ENCODE results near the gene RHBDF1. TPM values are rescaled to one million over a fixed set of nuclear protein-coding genes. Genes with fewer than 3 reads are reported as not detected.
A peak's percentile ranks its signal among the peaks of the same experiment; 100 is the strongest.

Gene RHBDF1
- total and polyA plus RNA-seq, 2 donors (not counting 1 experiment from before 2014, with no cell fraction given) = 40.5 to 53.8 TPM

GRCh38 chr16:86483-86952 is 14.1 kb upstream of the RHBDF1 start:
- Histone ChIP-seq H3K27ac (ENCODE audit: insufficient read depth, low read length) (peak overlapping the region; percentile 23), H3K4me2 (ENCODE audit: extremely low read depth, insufficient read depth, low read length) (no peak overlapping the region), H3K9me3 (ENCODE audit: control insufficient read depth, insufficient read depth, low read depth, low read length) (no peaks in the 10 kb centered on the region), H3K36me3 (ENCODE audit: control insufficient read depth, insufficient read depth, low read length) (peaks cover 46% of the 10 kb centered on the region), H3K4me1 (ENCODE audit: control insufficient read depth, extremely low read depth, insufficient read depth, low read length) (peaks cover 27% of the 10 kb centered on the region), H3K4me3 (replicated peaks in 1 of 4; ENCODE audit: control extremely low read depth in 1 of 4, insufficient read depth in 1 of 4, low read depth in 3 of 4, low read length in 4 of 4) (no peak overlapping the region), H3K79me2 (ENCODE audit: control insufficient read depth, insufficient read depth, low read length) (peaks cover 21% of the 10 kb centered on the region), H4K20me1 (ENCODE audit: control insufficient read depth, extremely low read depth, insufficient read depth, low read length) (no peaks in the 10 kb centered on the region), H3K27me3 (ENCODE audit: control insufficient read depth, insufficient read depth, low read length) (no peaks in the 10 kb centered on the region), H3K9ac (ENCODE audit: insufficient read depth, low read length) (no peak overlapping the region), H2AFZ (ENCODE audit: low read length) (no peak overlapping the region)
- TF ChIP-seq EZH2 (IDR thresholded peaks at IDR 0.05; ENCODE audit: low read length, missing control alignments) = no peak
- no peak for TF ChIP-seq CTCF (conservative IDR thresholded peaks at IDR 0.05 in 1 of 2, IDR thresholded peaks at IDR 0.05 in 1 of 2; ENCODE audit: low read depth in 1 of 2, low read length in 2 of 2)
- no peak for DNase-seq (ENCODE audit: low read depth in 2 of 2)

- TF ChIP-seq EZH2 (IDR thresholded peaks at IDR 0.05; ENCODE audit: low read length, missing control alignments) (no peak), CTCF (conservative IDR thresholded peaks at IDR 0.05 in 1 of 2, IDR thresholded peaks at IDR 0.05 in 1 of 2; ENCODE audit: low read depth in 1 of 2, low read length in 2 of 2) (no peak)
- no peaks in the 10 kb centered on the region for H4K20me1 ChIP-seq (ENCODE audit: control insufficient read depth, extremely low read depth, insufficient read depth, low read length)
- peak overlapping the region; percentile 23 for H3K27ac ChIP-seq (ENCODE audit: insufficient read depth, low read length)
- peaks cover 28% of the 10 kb centered on the region for H3K4me1 ChIP-seq (ENCODE audit: control insufficient read depth, extremely low read depth, insufficient read depth, low read length)
- no peak for DNase-seq (ENCODE audit: low read depth in 2 of 2)
- no peak overlapping the region for H3K4me3 ChIP-seq (replicated peaks in 1 of 4; ENCODE audit: control extremely low read depth in 1 of 4, insufficient read depth in 1 of 4, low read depth in 3 of 4, low read length in 4 of 4)
- no peak overlapping the region for H2AFZ ChIP-seq (ENCODE audit: low read length)
- peaks cover 23% of the 10 kb centered on the region for H3K79me2 ChIP-seq (ENCODE audit: control insufficient read depth, insufficient read depth, low read length)
- no peak overlapping the region for H3K9ac ChIP-seq (ENCODE audit: insufficient read depth, low read length)
- H3K4me2 ChIP-seq (ENCODE audit: extremely low read depth, insufficient read depth, low read length) = no peak overlapping the region
- no peaks in the 10 kb centered on the region for H3K27me3 ChIP-seq (ENCODE audit: control insufficient read depth, insufficient read depth, low read length)
- H3K9me3 ChIP-seq (ENCODE audit: control insufficient read depth, insufficient read depth, low read depth, low read length) = no peaks in the 10 kb centered on the region
- peaks cover 47% of the 10 kb centered on the region for H3K36me3 ChIP-seq (ENCODE audit: control insufficient read depth, insufficient read depth, low read length)
Measured at GRCh38 chr16:85865-86264, 13.4 kb upstream of the RHBDF1 start.

GRCh38 chr16:85407-85782 is 13.0 kb upstream of the RHBDF1 start:
- peaks cover 26% of the 10 kb centered on the region for H3K79me2 ChIP-seq (ENCODE audit: control insufficient read depth, insufficient read depth, low read length)
- no peaks in the 10 kb centered on the region for H4K20me1 ChIP-seq (ENCODE audit: control insufficient read depth, extremely low read depth, insufficient read depth, low read length)
- no peak overlapping the region for H2AFZ ChIP-seq (ENCODE audit: low read length)
- no peaks in the 10 kb centered on the region for H3K27me3 ChIP-seq (ENCODE audit: control insufficient read depth, insufficient read depth, low read length)
- H3K36me3 ChIP-seq (ENCODE audit: control insufficient read depth, insufficient read depth, low read length) = peaks cover 46% of the 10 kb centered on the region
- H3K4me1 ChIP-seq (ENCODE audit: control insufficient read depth, extremely low read depth, insufficient read depth, low read length) = peaks cover 29% of the 10 kb centered on the region
- DNase-seq (ENCODE audit: low read depth in 2 of 2) = no peak
- H3K4me3 ChIP-seq (replicated peaks in 1 of 4; ENCODE audit: control extremely low read depth in 1 of 4, insufficient read depth in 1 of 4, low read depth in 3 of 4, low read length in 4 of 4) = no peak overlapping the region
- no peak overlapping the region for H3K9ac ChIP-seq (ENCODE audit: insufficient read depth, low read length)
- no peaks in the 10 kb centered on the region for H3K9me3 ChIP-seq (ENCODE audit: control insufficient read depth, insufficient read depth, low read depth, low read length)
- H3K27ac ChIP-seq (ENCODE audit: insufficient read depth, low read length) = peak overlapping the region; percentile 73
- no peak overlapping the region for H3K4me2 ChIP-seq (ENCODE audit: extremely low read depth, insufficient read depth, low read length)
- TF ChIP-seq EZH2 (IDR thresholded peaks at IDR 0.05; ENCODE audit: low read length, missing control alignments) = no peak
- no peak for TF ChIP-seq CTCF (conservative IDR thresholded peaks at IDR 0.05 in 1 of 2, IDR thresholded peaks at IDR 0.05 in 1 of 2; ENCODE audit: low read depth in 1 of 2, low read length in 2 of 2)

All from fibroblast of lung (primary cell).